ENCODE data around the gene SMARCB1.
A peak's percentile ranks its signal among the peaks of the same experiment; 100 is the strongest.

The SMARCB1 gene

GRCh38 chr22:23790819-23791737 is 4.3 kb downstream of the SMARCB1 start:
- in situ Hi-C loops (cut with MboI; ENCODE audit: low sequenced_read_pairs): no loop called here

DNA sequence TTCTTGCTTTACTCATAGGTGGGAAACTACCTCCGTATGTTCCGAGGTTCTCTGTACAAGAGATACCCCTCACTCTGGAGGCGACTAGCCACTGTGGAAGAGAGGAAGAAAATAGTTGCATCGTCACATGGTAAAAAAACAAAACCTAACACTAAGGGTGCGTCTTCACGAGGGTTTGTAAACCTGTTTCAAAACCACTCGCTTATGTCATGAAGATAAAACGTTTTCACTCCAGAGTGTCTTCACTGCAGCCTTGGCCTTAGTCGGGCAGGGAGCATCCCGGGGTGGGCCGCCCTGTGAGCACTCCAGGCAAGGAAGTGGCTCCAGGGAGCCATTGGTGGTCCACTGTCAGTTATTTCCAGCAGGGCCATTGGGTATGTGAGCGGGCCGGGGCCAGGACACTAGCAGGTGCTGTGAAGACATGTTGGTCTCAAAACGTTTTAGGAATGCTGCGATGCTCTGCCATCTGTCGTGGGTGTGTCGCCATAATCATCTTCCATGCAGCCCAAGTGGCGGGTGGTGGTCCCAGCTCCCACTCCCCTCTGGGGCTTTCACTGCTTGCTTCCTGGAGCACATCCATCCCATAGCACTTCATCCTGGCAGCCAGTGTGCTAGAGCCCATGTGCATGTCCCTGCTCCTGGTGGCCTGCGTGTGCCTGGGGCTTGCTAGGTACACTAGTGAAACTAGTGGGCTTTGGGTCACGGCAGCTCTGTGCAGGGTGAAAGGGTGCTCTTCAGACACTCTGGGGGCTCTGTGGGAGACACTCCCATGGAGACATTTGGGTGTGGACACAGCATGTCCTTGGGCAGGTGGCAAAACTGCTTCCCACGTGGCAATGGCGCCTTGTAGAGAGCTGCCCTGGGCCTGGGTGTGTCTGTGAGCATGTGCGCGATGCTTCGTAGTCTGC is 5.2 kb downstream of the SMARCB1 start:
- H3K9me3 ChIP-seq: no peaks in the 10 kb centered on the region
- no peak for DNase-seq (ENCODE audit: low spot score in 2 of 2)
- in situ Hi-C loops (cut with MboI; ENCODE audit: low sequenced_read_pairs): no loop called here
- H3K4me1 ChIP-seq: peaks cover 22% of the 10 kb centered on the region
- peaks cover 54% of the 10 kb centered on the region for H3K36me3 ChIP-seq (replicated peaks)
- no peak overlapping the region for H3K4me3 ChIP-seq
- no peaks in the 10 kb centered on the region for H3K27me3 ChIP-seq (ENCODE audit: low read depth)

More at GRCh38 chr22:23790819-23791737, 4.3 kb downstream of the SMARCB1 start:
- Histone ChIP-seq H3K4me3 (no peak overlapping the region), H3K36me3 (replicated peaks) (peaks cover 56% of the 10 kb centered on the region), H3K4me1 (peaks cover 21% of the 10 kb centered on the region), H3K27me3 (ENCODE audit: low read depth) (no peaks in the 10 kb centered on the region), H3K9me3 (no peaks in the 10 kb centered on the region)
- DNase-seq (ENCODE audit: low spot score in 2 of 2): no peak

DNA sequence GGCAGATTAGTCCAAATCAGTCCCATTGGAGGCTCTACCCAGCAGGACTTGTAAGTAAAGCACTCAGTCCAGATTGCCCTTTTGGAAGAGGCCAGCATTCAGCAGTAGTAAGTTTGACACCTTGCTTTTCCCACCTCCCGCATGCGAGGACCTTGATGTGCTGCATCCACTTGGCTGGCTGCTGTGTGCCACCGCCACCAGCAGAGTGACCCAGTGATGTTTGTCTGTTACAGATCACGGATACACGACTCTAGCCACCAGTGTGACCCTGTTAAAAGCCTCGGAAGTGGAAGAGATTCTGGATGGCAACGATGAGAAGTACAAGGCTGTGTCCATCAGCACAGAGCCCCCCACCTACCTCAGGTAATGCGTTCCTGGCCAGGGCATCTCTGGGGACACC is 6.6 kb downstream of the SMARCB1 start:
- in situ Hi-C loops (cut with MboI; ENCODE audit: low sequenced_read_pairs): no loop called here
- H3K4me3 ChIP-seq: no peak overlapping the region
- DNase-seq (ENCODE audit: low spot score in 2 of 2): no peak
- no peaks in the 10 kb centered on the region for H3K27me3 ChIP-seq (ENCODE audit: low read depth)
- no peaks in the 10 kb centered on the region for H3K9me3 ChIP-seq
- peaks cover 59% of the 10 kb centered on the region for H3K36me3 ChIP-seq (replicated peaks)
- peaks cover 14% of the 10 kb centered on the region for H3K4me1 ChIP-seq

DNA sequence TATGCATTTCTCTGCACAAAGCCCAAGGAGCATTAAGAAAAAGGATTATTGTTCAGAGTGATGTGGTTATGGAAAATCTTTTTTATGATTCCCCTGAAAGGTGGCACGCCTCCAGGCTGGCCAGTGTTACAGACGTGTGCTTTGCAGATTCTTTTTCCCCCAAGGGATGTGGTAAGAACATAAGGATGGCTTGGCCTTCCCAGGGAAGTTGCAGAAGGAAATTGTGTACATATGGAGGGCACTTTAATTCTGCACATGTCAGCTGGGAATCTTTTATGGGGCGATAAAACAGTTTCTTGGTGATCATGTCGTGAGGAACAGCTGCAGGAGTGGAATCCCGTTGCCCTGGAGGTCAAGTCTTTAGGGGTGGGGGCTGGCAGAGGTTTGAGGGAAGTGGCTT is 9.7 kb downstream of the SMARCB1 start:
- Histone ChIP-seq H3K4me1 (peaks cover 8% of the 10 kb centered on the region), H3K4me3 (no peak overlapping the region), H3K9me3 (no peaks in the 10 kb centered on the region), H3K36me3 (replicated peaks) (peaks cover 60% of the 10 kb centered on the region), H3K27me3 (ENCODE audit: low read depth) (no peaks in the 10 kb centered on the region)
- peak; percentile 62 to 65 for DNase-seq (ENCODE audit: low spot score in 2 of 2)
- in situ Hi-C loops (cut with MboI; ENCODE audit: low sequenced_read_pairs): no loop called here

DNA sequence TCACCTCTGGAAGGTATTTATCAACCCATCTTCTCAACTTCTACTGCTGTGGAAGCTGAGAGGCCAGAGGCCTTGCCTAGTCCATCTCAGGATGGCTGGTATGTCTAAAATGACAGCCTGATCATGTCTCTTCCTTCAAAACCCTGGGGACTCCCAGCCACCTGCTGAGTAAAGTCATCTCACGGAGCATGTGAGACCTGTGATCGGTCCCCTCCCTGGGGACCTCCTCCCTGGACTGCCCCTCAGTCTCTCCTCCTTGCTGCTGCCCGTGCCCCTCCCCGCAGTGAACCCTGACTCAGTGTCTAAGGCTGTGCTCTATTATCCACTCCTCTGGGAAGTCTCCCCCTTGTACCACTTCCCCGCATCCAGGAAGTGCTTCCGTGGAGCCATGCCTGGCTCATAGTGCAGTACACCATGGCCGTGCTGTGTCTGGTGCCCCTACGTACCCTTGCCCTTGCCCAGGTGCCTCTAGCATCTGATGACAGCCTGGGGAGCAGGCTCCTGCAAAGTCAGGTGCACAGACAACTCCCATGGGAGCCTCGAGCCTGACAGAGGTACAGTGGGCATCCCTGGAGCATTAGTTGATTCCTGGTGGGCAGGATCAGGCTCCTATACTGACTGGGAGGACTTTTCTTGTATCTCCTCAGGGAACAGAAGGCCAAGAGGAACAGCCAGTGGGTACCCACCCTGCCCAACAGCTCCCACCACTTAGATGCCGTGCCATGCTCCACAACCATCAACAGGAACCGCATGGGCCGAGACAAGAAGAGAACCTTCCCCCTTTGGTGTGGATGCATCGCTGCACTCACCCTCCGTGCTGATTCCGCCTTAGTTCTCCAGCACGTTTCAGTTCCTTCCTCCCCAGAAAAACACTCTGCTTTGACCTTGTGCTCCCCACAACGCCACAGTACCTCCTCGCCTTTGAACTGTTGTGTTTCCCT is 13.8 kb downstream of the SMARCB1 start:
- in situ Hi-C loops (cut with MboI; ENCODE audit: low sequenced_read_pairs): no loop called here
- H3K36me3 ChIP-seq (replicated peaks): peaks cover 59% of the 10 kb centered on the region
- DNase-seq (ENCODE audit: low spot score in 2 of 2): no peak
- no peaks in the 10 kb centered on the region for H3K9me3 ChIP-seq
- H3K27me3 ChIP-seq (ENCODE audit: low read depth): no peaks in the 10 kb centered on the region
- H3K4me1 ChIP-seq: peaks cover 8% of the 10 kb centered on the region
- H3K4me3 ChIP-seq: no peak overlapping the region

GRCh38 chr22:23801238-23801821 is 14.6 kb downstream of the SMARCB1 start:
- in situ Hi-C loops (cut with MboI; ENCODE audit: low sequenced_read_pairs): no loop called here
- H3K4me1 ChIP-seq: peaks cover 4% of the 10 kb centered on the region
- peaks cover 67% of the 10 kb centered on the region for H3K36me3 ChIP-seq (replicated peaks)
- no peaks in the 10 kb centered on the region for H3K9me3 ChIP-seq
- H3K4me3 ChIP-seq: no peak overlapping the region
- no peak for DNase-seq (ENCODE audit: low spot score in 2 of 2)
- H3K27me3 ChIP-seq (ENCODE audit: low read depth): no peaks in the 10 kb centered on the region

- peaks cover 69% of the 10 kb centered on the region for H3K36me3 ChIP-seq (replicated peaks)
- no peaks in the 10 kb centered on the region for H3K4me1 ChIP-seq
These were observed 15.2 kb downstream of the SMARCB1 start for GRCh38 chr22:23801886-23802377.

DNA sequence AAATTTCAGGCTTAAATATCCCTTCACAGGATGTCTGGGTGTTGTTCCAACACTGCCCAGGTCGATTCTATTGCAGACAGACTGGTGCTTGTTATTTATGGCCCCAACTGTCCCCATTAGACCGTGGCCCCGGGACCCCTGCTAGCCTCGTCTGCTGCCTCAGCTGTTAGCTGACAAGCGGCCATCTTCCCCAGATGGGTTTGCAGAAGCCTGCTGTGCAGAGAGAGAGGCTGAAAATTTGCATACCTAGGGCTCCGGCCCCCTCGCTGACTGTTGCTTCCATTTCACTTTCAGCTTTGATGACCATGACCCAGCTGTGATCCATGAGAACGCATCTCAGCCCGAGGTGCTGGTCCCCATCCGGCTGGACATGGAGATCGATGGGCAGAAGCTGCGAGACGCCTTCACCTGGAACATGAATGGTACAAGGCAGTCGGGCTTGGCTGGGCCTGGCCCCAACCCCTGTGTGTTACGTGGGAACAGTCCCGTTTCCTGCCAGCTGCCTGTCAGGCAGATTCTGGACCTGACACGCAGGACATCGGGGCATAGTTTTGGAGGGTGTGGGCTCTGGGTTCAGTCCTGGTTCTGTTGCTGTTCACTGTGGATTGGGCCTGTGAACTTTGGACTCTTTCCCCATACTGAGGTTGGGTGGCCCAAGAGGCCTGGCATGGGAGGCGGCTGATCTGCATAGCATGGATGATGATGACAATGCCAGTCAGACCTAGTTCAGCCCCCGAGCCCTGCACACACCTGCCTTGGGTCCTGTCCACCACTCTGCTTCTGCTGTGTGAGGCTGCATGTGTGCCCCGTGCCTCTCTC is 16.4 kb downstream of the SMARCB1 start:
- in situ Hi-C loops (cut with MboI; ENCODE audit: low sequenced_read_pairs): no loop called here
- no peaks in the 10 kb centered on the region for H3K9me3 ChIP-seq
- no peaks in the 10 kb centered on the region for H3K4me1 ChIP-seq
- no peaks in the 10 kb centered on the region for H3K27me3 ChIP-seq (ENCODE audit: low read depth)
- no peak overlapping the region for H3K4me3 ChIP-seq
- H3K36me3 ChIP-seq (replicated peaks): peaks cover 64% of the 10 kb centered on the region
- DNase-seq (ENCODE audit: low spot score in 2 of 2): no peak

More at GRCh38 chr22:23801886-23802377, 15.2 kb downstream of the SMARCB1 start:
- Histone ChIP-seq H3K27me3 (ENCODE audit: low read depth) (no peaks in the 10 kb centered on the region), H3K9me3 (no peaks in the 10 kb centered on the region), H3K4me3 (no peak overlapping the region)
- DNase-seq (ENCODE audit: low spot score in 2 of 2): no peak
- in situ Hi-C loops (cut with MboI; ENCODE audit: low sequenced_read_pairs): no loop called here

DNA sequence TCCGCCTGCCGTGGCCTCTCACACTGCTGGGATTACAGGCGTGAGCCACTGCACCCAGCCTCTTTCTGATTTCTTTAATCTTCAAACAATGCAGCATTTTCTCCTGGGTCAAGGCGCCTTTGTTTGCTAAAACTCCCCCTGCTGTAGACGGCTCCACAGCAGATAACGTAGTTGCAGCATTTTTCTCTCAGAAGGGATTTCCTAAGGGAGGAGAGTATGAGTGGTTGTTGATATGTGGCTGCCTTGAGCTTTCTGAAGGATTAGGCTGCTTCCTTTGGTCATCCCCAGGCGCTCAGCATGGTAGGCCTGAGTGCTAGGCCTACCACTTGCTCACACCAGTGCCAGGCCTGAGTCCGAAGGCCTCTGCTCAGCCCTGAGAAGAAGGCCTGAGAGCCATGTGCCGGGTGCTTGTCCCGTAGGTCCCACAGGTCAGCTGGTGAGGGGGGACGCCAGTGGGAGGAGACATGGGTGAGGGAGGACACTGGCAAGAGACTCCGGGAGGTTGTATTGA is 18.1 kb downstream of the SMARCB1 start:
- Histone ChIP-seq H3K4me3 (no peak overlapping the region), H3K9me3 (no peaks in the 10 kb centered on the region), H3K4me1 (no peaks in the 10 kb centered on the region), H3K36me3 (replicated peaks) (peaks cover 61% of the 10 kb centered on the region), H3K27me3 (ENCODE audit: low read depth) (no peaks in the 10 kb centered on the region)
- in situ Hi-C loops (cut with MboI; ENCODE audit: low sequenced_read_pairs): no loop called here
- no peak for DNase-seq (ENCODE audit: low spot score in 2 of 2)

DNA sequence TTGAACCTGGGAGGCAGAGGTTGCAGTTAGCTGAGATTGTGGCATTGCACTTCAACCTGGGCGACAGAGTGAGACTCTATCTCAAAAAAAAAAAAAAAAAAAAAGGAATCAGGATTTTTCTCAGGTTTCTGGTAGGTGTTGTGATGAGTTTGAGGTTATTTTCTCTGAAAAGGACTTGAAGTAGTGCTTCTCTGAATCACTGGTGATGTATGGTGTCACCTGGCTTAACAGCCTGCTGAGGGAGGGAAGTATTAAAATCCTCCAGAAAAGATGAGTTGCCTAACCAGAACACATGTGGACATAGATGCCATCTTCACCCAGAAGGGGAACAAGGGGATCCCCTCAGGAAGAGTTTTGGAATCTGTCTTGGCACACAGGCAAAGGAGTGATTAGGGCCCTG is 20.1 kb downstream of the SMARCB1 start:
- Histone ChIP-seq H3K4me1 (no peaks in the 10 kb centered on the region), H3K27me3 (ENCODE audit: low read depth) (no peaks in the 10 kb centered on the region), H3K4me3 (no peak overlapping the region), H3K9me3 (no peaks in the 10 kb centered on the region), H3K36me3 (replicated peaks) (peaks cover 46% of the 10 kb centered on the region)
- in situ Hi-C loops (cut with MboI; ENCODE audit: low sequenced_read_pairs): no loop called here
- no peak for DNase-seq (ENCODE audit: low spot score in 2 of 2)

GRCh38 chr22:23812378-23812777 is 25.6 kb downstream of the SMARCB1 start:
- Histone ChIP-seq H3K36me3 (replicated peaks) (peaks cover 15% of the 10 kb centered on the region), H3K4me1 (no peaks in the 10 kb centered on the region), H3K9me3 (no peaks in the 10 kb centered on the region), H3K27me3 (ENCODE audit: low read depth) (no peaks in the 10 kb centered on the region), H3K4me3 (no peak overlapping the region)
- no peak for DNase-seq (ENCODE audit: low spot score in 2 of 2)
- in situ Hi-C loops (cut with MboI; ENCODE audit: low sequenced_read_pairs): no loop called here

DNA sequence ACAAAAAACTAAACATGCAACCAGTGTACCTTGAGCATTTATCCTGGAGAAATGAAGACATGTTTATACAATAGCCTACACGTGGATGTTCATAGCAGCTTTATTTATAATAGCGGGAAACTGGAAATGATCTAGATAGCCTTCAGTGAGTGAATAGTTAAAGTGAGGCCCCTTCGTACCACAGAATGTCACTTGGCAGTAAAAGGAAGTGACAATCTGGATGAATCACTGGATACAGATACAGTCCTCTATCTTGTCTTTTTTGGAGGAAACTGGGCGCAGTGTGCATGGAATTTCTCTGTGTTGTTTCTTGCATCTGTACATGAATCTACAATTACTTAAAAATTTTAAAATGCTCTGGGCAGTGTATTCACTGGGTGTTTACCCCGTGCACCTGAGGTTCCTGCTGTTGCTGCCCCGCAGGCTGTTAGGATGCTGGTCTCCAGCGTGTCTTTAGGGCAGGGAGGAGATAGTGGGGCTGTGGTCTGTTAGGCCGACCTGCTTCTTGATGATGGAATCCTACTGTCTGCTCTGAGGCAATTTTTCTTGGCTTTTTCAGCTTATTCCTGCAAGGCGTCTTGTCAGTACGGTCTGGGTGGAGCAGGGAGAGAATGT is 28.9 kb downstream of the SMARCB1 start:
- Histone ChIP-seq H3K9me3 (no peaks in the 10 kb centered on the region), H3K4me3 (no peak overlapping the region), H3K36me3 (replicated peaks) (peaks cover 32% of the 10 kb centered on the region), H3K27me3 (ENCODE audit: low read depth) (no peaks in the 10 kb centered on the region), H3K4me1 (no peaks in the 10 kb centered on the region)
- no peak for DNase-seq (ENCODE audit: low spot score in 2 of 2)
- in situ Hi-C loops (cut with MboI; ENCODE audit: low sequenced_read_pairs): no loop called here
